HAP-1 (cell line): Measurements from ENCODE around the gene FADS1.

Experiments
- DNase-seq, 2 experiments: peaks; one replicate each; pipeline ENCODE4 v3.0.0-alpha.2; 2016 to 2020; ENCODE audit warnings: low spot score in 2 of 2
- H3K27me3 ChIP-seq: fragments of 250-450 bp; sonication (Bioruptor Pico); 2 replicates; pipeline ENCODE4 v1.5.1; 2020; ENCODE audit warnings: low read depth, mild to moderate bottlenecking, moderate library complexity
- H3K36me3 ChIP-seq: fragments of 250-450 bp; sonication (Bioruptor Pico); replicated peaks from 2 replicates; pipeline ENCODE4 v1.5.1; 2020; ENCODE audit warnings: mild to moderate bottlenecking
- H3K4me1 ChIP-seq: fragments of 250-450 bp; sonication (Bioruptor Pico); 2 replicates; pipeline ENCODE4 v1.5.1; 2020; ENCODE audit warnings: mild to moderate bottlenecking
- H3K4me3 ChIP-seq: fragments of 250-450 bp; sonication (Bioruptor Pico); 2 replicates; pipeline ENCODE4 v1.5.1; 2020; ENCODE audit warnings: mild to moderate bottlenecking, moderate library complexity
- H3K9me3 ChIP-seq: fragments of 250-450 bp; sonication (Bioruptor Pico); 2 replicates; pipeline ENCODE4 v1.5.1; 2020; ENCODE audit warnings: mild to moderate bottlenecking, moderate library complexity
- in situ Hi-C: fragments of 300-500 bp; cut with MboI; formaldehyde crosslinking; loops from 3 replicates; pipeline ENCODE4 v1.14.3; 2020; ENCODE audit warnings: low sequenced_read_pairs, inconsistent platforms, mixed read lengths

Gene FADS1

DNA sequence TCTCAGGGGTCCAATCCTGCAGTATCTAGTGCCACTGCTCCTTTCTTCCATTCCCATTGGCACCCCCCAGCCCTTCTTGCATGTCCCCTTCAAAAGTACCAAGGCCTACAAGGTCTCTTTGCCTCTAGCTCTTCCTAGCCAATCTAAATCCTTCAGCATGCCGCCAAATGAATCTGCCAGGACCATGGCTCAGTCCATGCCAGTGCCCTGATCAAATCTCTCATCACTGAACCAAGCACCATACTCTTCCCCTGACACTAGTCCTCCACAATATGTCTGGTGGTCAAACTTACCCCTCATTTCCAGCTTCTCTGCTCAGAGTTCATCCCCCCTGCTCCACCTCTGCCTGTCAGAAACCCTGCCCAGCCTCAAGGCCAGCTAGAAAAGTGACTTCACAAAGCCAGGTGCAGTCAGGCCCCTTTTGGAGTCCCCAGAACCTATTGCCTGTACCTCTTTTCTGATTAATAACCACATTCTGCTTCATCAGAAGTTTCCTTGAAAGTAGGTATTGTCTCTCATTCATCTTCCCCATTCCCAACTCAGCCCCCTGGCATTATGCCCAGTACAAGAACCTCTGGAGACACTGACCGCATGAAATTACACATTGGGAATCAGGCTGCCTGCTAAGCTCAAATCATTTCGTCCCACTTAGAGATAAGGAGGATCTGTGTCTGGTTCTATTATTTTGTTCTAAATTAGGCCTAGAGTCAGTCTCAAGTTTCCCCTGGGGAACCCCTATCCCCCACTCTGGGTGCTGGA is 12.7 kb downstream of the FADS1 start:
- DNase-seq, result no peak
- H3K36me3 ChIP-seq, result peaks cover 92% of the 10 kb centered on the region
- in situ Hi-C loops, result no loop called here
- no peaks in the 10 kb centered on the region for H3K27me3 ChIP-seq
- no peak overlapping the region for H3K4me3 ChIP-seq
- no peaks in the 10 kb centered on the region for H3K9me3 ChIP-seq
- no peaks in the 10 kb centered on the region for H3K4me1 ChIP-seq

GRCh38 chr11:61802605-61803004 is 14.2 kb downstream of the FADS1 start:
- peaks cover 78% of the 10 kb centered on the region for H3K36me3 ChIP-seq
- in situ Hi-C loops, result no loop called here
- H3K9me3 ChIP-seq, result no peaks in the 10 kb centered on the region
- H3K4me3 ChIP-seq, result no peak overlapping the region
- no peak for DNase-seq
- H3K4me1 ChIP-seq, result peaks cover under 1% of the 10 kb centered on the region
- no peaks in the 10 kb centered on the region for H3K27me3 ChIP-seq

GRCh38 chr11:61800331-61801281 is 16.2 kb downstream of the FADS1 start:
- DNase-seq, result no peak
- peaks cover 78% of the 10 kb centered on the region for H3K36me3 ChIP-seq
- in situ Hi-C loops, result no loop called here
- H3K27me3 ChIP-seq, result no peaks in the 10 kb centered on the region
- peaks cover 5% of the 10 kb centered on the region for H3K4me1 ChIP-seq
- no peak overlapping the region for H3K4me3 ChIP-seq
- no peaks in the 10 kb centered on the region for H3K9me3 ChIP-seq

- no peaks in the 10 kb centered on the region for H3K9me3 ChIP-seq
- no peak overlapping the region for H3K4me3 ChIP-seq
- in situ Hi-C loops, result no loop called here
- DNase-seq, result no peak
- no peaks in the 10 kb centered on the region for H3K27me3 ChIP-seq
- H3K4me1 ChIP-seq, result peaks cover 5% of the 10 kb centered on the region
- H3K36me3 ChIP-seq, result peaks cover 78% of the 10 kb centered on the region
Measured at GRCh38 chr11:61799665-61800284, 17.0 kb downstream of the FADS1 start.

DNA sequence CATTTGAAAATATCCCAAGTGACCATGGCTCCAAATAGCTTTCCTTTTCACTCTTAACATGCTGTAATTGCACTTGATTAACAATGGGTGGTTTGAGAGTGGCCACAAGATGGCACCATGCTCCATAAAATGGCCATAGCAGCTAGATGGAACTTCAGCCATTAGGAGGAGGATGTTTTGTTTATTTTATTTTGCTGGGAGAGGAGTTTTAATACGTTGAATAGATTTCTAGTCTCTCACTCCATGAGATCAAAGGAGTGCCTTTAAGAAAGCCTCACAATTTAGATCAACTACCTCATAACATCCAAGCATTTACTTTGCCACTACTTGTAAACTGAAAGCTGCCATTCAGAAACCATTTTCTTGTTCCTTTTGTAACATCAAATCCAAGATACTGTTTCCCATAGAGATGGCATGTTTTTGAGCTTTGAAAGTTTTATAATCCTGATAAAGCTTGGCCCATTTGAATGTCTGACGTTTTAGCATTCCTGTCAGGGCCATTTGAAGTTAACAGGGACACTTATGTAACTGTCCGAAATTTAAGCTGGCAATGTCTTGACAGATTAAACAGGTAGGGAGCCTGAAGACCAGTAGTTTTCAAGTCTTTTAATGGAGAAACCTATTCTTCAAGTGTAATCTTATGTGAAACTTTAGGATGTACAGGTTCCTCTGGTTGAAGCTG is 19.4 kb downstream of the FADS1 start:
- Histone ChIP-seq H3K4me3 (no peak overlapping the region), H3K36me3 (peaks cover 66% of the 10 kb centered on the region), H3K9me3 (no peaks in the 10 kb centered on the region), H3K4me1 (peaks cover 18% of the 10 kb centered on the region), H3K27me3 (no peaks in the 10 kb centered on the region)
- peak; percentile 76 to 79 for DNase-seq
- in situ Hi-C loops, result no loop called here

GRCh38 chr11:61795876-61796526 is 20.8 kb downstream of the FADS1 start:
- H3K9me3 ChIP-seq, result no peaks in the 10 kb centered on the region
- H3K27me3 ChIP-seq, result no peaks in the 10 kb centered on the region
- in situ Hi-C loops, result no loop called here
- peaks cover 53% of the 10 kb centered on the region for H3K36me3 ChIP-seq
- peaks cover 18% of the 10 kb centered on the region for H3K4me1 ChIP-seq
- H3K4me3 ChIP-seq, result no peak overlapping the region
- no peak for DNase-seq

- Histone ChIP-seq H3K4me3 (no peak overlapping the region), H3K4me1 (peaks cover 18% of the 10 kb centered on the region), H3K27me3 (no peaks in the 10 kb centered on the region), H3K36me3 (peaks cover 51% of the 10 kb centered on the region), H3K9me3 (no peaks in the 10 kb centered on the region)
- DNase-seq, result no peak
- in situ Hi-C loops, result no loop called here
Measured at GRCh38 chr11:61795459-61795858, 21.3 kb downstream of the FADS1 start.

GRCh38 chr11:61794579-61794978 is 22.2 kb downstream of the FADS1 start:
- Histone ChIP-seq H3K36me3 (peaks cover 54% of the 10 kb centered on the region), H3K27me3 (no peaks in the 10 kb centered on the region), H3K9me3 (no peaks in the 10 kb centered on the region), H3K4me1 (peaks cover 18% of the 10 kb centered on the region), H3K4me3 (peak overlapping the region; percentile 95)
- no peak for DNase-seq
- in situ Hi-C loops, result no loop called here

- no peak for DNase-seq
- H3K27me3 ChIP-seq, result no peaks in the 10 kb centered on the region
- peaks cover 56% of the 10 kb centered on the region for H3K36me3 ChIP-seq
- H3K4me3 ChIP-seq, result peak overlapping the region; percentile 95
- peaks cover 18% of the 10 kb centered on the region for H3K4me1 ChIP-seq
- in situ Hi-C loops, result no loop called here
- no peaks in the 10 kb centered on the region for H3K9me3 ChIP-seq
Measured at GRCh38 chr11:61793829-61794204, 23.0 kb downstream of the FADS1 start.

GRCh38 chr11:61793083-61793828 is 23.5 kb downstream of the FADS1 start:
- in situ Hi-C loops, result no loop called here
- peaks cover 62% of the 10 kb centered on the region for H3K36me3 ChIP-seq
- no peaks in the 10 kb centered on the region for H3K9me3 ChIP-seq
- no peaks in the 10 kb centered on the region for H3K27me3 ChIP-seq
- H3K4me3 ChIP-seq, result peak overlapping the region; percentile 95
- peak in 1 of 2 experiments; percentile 31 for DNase-seq
- H3K4me1 ChIP-seq, result peaks cover 18% of the 10 kb centered on the region

DNA sequence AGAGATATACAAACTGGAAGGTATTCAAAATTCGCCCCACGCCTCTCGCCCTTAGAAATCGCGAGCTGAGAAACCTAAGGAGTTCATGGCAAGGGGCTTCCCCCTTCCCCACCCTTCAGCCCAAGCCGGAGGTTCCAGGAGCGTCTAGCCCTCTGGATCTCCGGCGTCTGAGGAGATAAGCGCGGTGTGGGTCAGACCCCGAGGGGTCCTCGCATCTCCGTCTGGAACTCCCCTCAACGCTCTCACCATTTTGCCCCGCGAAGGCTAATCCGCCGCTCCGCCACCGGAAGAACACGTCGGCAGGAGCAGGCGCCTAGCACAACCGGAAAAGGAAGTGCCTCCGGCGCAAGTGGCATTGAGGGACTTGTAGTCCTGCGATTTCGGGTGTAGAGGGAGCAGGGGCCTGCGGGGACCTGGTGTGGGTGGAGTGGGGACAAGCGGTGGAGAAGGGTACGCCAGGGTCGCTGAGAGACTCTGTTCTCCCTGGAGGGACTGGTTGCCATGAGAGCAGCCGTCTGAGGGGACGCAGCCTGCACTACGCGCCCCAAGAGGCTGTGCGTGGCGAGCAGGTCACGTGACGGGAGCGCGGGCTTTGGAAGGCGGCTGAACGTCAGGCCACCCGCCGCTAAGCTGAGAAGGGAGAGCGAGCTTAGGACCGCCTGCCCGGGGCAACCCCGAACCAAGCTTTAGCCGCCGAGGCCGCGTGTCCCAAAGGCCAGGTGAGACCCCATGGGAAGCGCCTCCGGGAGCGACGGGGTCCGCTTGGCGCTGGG is 24.3 kb downstream of the FADS1 start, which contains the start of the genes FEN1 and TMEM258:
FEN1 (plus strand) TSS at position 602 of the 773 bp plus-strand sequence. CDS start 2,451 bp downstream, outside the sequence.
TMEM258 (minus strand) TSS at position 290 of the 773 bp plus-strand sequence; CDS start at position 249, 41 bp downstream.
- H3K27me3 ChIP-seq, result no peaks in the 10 kb centered on the region
- DNase-seq, result peak; percentile 90 to 93
- H3K4me3 ChIP-seq, result peak within 1 kb of the TSS; percentile 95
- H3K36me3 ChIP-seq, result peaks cover 68% of the 10 kb centered on the region
- in situ Hi-C loops, result no loop called here
- no peaks in the 10 kb centered on the region for H3K9me3 ChIP-seq
- H3K4me1 ChIP-seq, result peaks cover 16% of the 10 kb centered on the region
